Astrocyte (in vitro differentiated cells and primary cell): Measurements from ENCODE around the gene SNRPF. TPM values are rescaled to one million over a fixed set of nuclear protein-coding genes. Genes with fewer than 3 reads are reported as not detected.
A peak's percentile ranks its signal among the peaks of the same experiment; 100 is the strongest.

Source experiments
- DNase-seq: peaks from one replicate; pipeline ENCODE4 v3.0.0-alpha.2; 2010; ENCODE audit warnings: low read depth
- FAIRE-seq: peaks from 2 replicates; lab custom pipeline; 2011; peaks lifted over from hg19 to GRCh38; lab: Jason Lieb, UNC
- H2AFZ ChIP-seq: 2 replicates; pipeline ENCODE4 v1.6.0; 2012; ENCODE audit warnings: low read depth, low read length, inconsistent platforms
- H3K27ac ChIP-seq: 2 replicates; pipeline ENCODE4 v1.5.1; 2011; ENCODE audit warnings: low read depth, low read length, inconsistent platforms
- H3K27me3 ChIP-seq: 2 replicates; pipeline ENCODE4 v1.6.0; 2011; ENCODE audit warnings: low read length, inconsistent platforms; ENCODE audit not compliant: insufficient read depth
- H3K36me3 ChIP-seq: 2 replicates; pipeline ENCODE4 v1.5.1; 2011; ENCODE audit warnings: low read length, inconsistent platforms; ENCODE audit not compliant: insufficient read depth
- H3K4me1 ChIP-seq: 2 replicates; pipeline ENCODE4 v1.5.1; 2011; ENCODE audit warnings: low read length, inconsistent platforms; ENCODE audit not compliant: insufficient read depth
- H3K4me2 ChIP-seq: 2 replicates; pipeline ENCODE4 v1.6.0; 2012; ENCODE audit warnings: low read length, inconsistent platforms
- H3K4me3 ChIP-seq: 2 replicates; pipeline ENCODE4 v1.5.1; 2011; ENCODE audit warnings: low read depth, mild to moderate bottlenecking, low read length, inconsistent platforms; ENCODE audit not compliant: insufficient read depth
- H3K79me2 ChIP-seq: 2 replicates; pipeline ENCODE4 v1.6.0; 2012; ENCODE audit warnings: mild to moderate bottlenecking, low read length, inconsistent platforms; ENCODE audit not compliant: insufficient read depth
- H3K9ac ChIP-seq: 2 replicates; pipeline ENCODE4 v1.6.0; 2012; ENCODE audit warnings: mild to moderate bottlenecking, low read length, inconsistent platforms
- H3K9me3 ChIP-seq: 2 replicates; pipeline ENCODE4 v1.5.1; 2012; ENCODE audit warnings: low read depth, mild to moderate bottlenecking, low read length, inconsistent platforms; ENCODE audit not compliant: insufficient read depth
- H4K20me1 ChIP-seq: 2 replicates; pipeline ENCODE4 v1.6.0; 2012; ENCODE audit warnings: low read length, inconsistent platforms; ENCODE audit not compliant: insufficient read depth
- H3K27ac Mint-ChIP-seq: one replicate; pipeline ENCODE4 v1.8.0; 2021; ENCODE audit warnings: mild to moderate bottlenecking, mixed read lengths; ENCODE audit not compliant: unreplicated experiment
- H3K27me3 Mint-ChIP-seq: one replicate; pipeline ENCODE4 v1.8.0; 2021; ENCODE audit warnings: low read depth, mixed read lengths; ENCODE audit not compliant: unreplicated experiment
- H3K36me3 Mint-ChIP-seq: one replicate; pipeline ENCODE4 v1.8.0; 2021; ENCODE audit warnings: low read depth, mixed read lengths; ENCODE audit not compliant: unreplicated experiment
- H3K4me1 Mint-ChIP-seq: one replicate; pipeline ENCODE4 v1.8.0; 2021; ENCODE audit warnings: low read depth, mixed read lengths; ENCODE audit not compliant: unreplicated experiment
- H3K4me3 Mint-ChIP-seq: one replicate; pipeline ENCODE4 v1.8.0; 2021; ENCODE audit warnings: mild to moderate bottlenecking, moderate library complexity, mixed read lengths; ENCODE audit not compliant: unreplicated experiment
- H3K9me3 Mint-ChIP-seq: one replicate; pipeline ENCODE4 v1.8.0; 2021; ENCODE audit warnings: mild to moderate bottlenecking, mixed read lengths; ENCODE audit not compliant: unreplicated experiment
- CTCF ChIP-seq: IDR thresholded peaks from 2 replicates; pipeline ENCODE4 v1.5.1; 2011; ENCODE audit warnings: low read depth, mild to moderate bottlenecking, inconsistent platforms, low read length, moderate library complexity; ENCODE audit not compliant: insufficient read depth
- EZH2 ChIP-seq: IDR thresholded peaks from 2 replicates; pipeline ENCODE4 v1.6.1; 2012; ENCODE audit warnings: mild to moderate bottlenecking, low read length, inconsistent platforms; ENCODE audit not compliant: insufficient read depth
- total RNA-seq: library from RNA; stranded (reverse); gene quantifications from 2 replicates; pipeline ENCODE4 v1.2.1, GENCODE V29; 2021

SNRPF gene
- total RNA-seq, 1 donor from 2014 or later = 24.9 TPM

- TF ChIP-seq CTCF (no peak), EZH2 (no peak)
- DNase-seq = no peak
- Histone ChIP-seq H4K20me1 (no peaks in the 10 kb centered on the region), H2AFZ (no peak overlapping the region), H3K27ac (no peak overlapping the region), H3K4me3 (no peak overlapping the region), H3K27me3 (no peaks in the 10 kb centered on the region), H3K36me3 (no peaks in the 10 kb centered on the region), H3K9me3 (peaks cover 3% of the 10 kb centered on the region), H3K79me2 (no peaks in the 10 kb centered on the region), H3K9ac (no peak overlapping the region), H3K4me1 (peaks cover 11% of the 10 kb centered on the region), H3K4me2 (no peak overlapping the region)
- Mint-ChIP-seq H3K27me3 (no peaks in the 10 kb centered on the region), H3K9me3 (no peaks in the 10 kb centered on the region), H3K4me3 (no peak overlapping the region), H3K36me3 (peaks cover 2% of the 10 kb centered on the region), H3K4me1 (peaks cover 13% of the 10 kb centered on the region), H3K27ac (no peak overlapping the region)
- FAIRE-seq = no peak
Measured at GRCh38 chr12:95880895-95881294, 22.1 kb downstream of the SNRPF start.

GRCh38 chr12:95881331-95881955, 22.7 kb downstream of the SNRPF start:
- Histone ChIP-seq H3K4me3 (no peak overlapping the region), H2AFZ (peak overlapping the region; percentile 26), H3K4me1 (peaks cover 11% of the 10 kb centered on the region), H3K27me3 (no peaks in the 10 kb centered on the region), H3K9ac (no peak overlapping the region), H3K79me2 (no peaks in the 10 kb centered on the region), H3K9me3 (peaks cover 3% of the 10 kb centered on the region), H3K4me2 (peak overlapping the region; percentile 58), H3K27ac (peak overlapping the region; percentile 34), H4K20me1 (no peaks in the 10 kb centered on the region), H3K36me3 (no peaks in the 10 kb centered on the region)
- no peak overlapping the region for H3K27ac Mint-ChIP-seq
- TF ChIP-seq CTCF (no peak), EZH2 (no peak)
- FAIRE-seq (no peak), DNase-seq (peak; percentile 29)
- H3K9me3 Mint-ChIP-seq = no peaks in the 10 kb centered on the region
- H3K36me3 Mint-ChIP-seq = peaks cover 2% of the 10 kb centered on the region
- H3K4me1 Mint-ChIP-seq = peaks cover 13% of the 10 kb centered on the region
- H3K4me3 Mint-ChIP-seq = no peak overlapping the region
- no peaks in the 10 kb centered on the region for H3K27me3 Mint-ChIP-seq

GRCh38 chr12:95882080-95882479, 23.3 kb downstream of the SNRPF start:
- DNase-seq (peak; percentile 42), FAIRE-seq (no peak)
- Histone ChIP-seq H3K27ac (peak overlapping the region; percentile 34), H2AFZ (no peak overlapping the region), H3K9ac (no peak overlapping the region), H3K4me2 (peak overlapping the region; percentile 58), H3K79me2 (no peaks in the 10 kb centered on the region), H4K20me1 (no peaks in the 10 kb centered on the region), H3K9me3 (peaks cover 3% of the 10 kb centered on the region), H3K4me1 (peaks cover 11% of the 10 kb centered on the region), H3K36me3 (no peaks in the 10 kb centered on the region), H3K27me3 (no peaks in the 10 kb centered on the region), H3K4me3 (no peak overlapping the region)
- Mint-ChIP-seq H3K4me1 (peaks cover 13% of the 10 kb centered on the region), H3K27me3 (no peaks in the 10 kb centered on the region), H3K36me3 (peaks cover 2% of the 10 kb centered on the region), H3K4me3 (no peak overlapping the region), H3K9me3 (no peaks in the 10 kb centered on the region), H3K27ac (no peak overlapping the region)
- no peak for TF ChIP-seq CTCF
